ENCODE measurements around the gene SLC9A3. TPM values are rescaled to one million over a fixed set of nuclear protein-coding genes. Genes with fewer than 3 reads are reported as not detected.

Gene SLC9A3
- total RNA-seq, 1 experiment from 2014 or later = 0.85 TPM

DNA sequence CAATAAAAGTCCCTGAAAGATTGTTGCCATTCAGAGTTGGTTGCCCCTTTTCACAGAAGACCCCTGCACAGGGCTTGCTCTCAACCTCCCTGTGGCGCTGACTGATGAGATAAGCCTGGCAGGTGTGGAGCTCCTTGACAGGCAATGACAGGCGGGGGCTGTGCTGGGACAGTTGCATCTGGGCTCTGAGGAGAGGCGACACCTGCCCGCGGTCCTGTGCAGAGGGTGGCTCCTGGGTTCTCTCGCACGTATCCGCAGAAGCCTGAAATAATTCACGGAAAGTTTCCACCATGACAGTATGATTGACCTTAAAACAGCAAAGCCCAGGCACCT is 101.0 kb downstream of the SLC9A3 start:
- H3K4me1 Mint-ChIP-seq = peaks cover 7 to 8% of the 10 kb centered on the region in 2 experiments

More for the DNA sequence above, 101.0 kb downstream of the SLC9A3 start:
- WGBS (ENCODE audit: extremely low coverage, insufficient read length, low lambda C conversion rate) = no CpG with 5 or more reads among the region's 9 CpGs
- no peak overlapping the region for H3K27ac ChIP-seq (ENCODE audit: insufficient read length, low read depth, low read length)
- no peak overlapping the region for H3K4me3 Mint-ChIP-seq
- H3K27me3 ChIP-seq (ENCODE audit: insufficient read depth, low read length) = no peaks in the 10 kb centered on the region
- no peaks in the 10 kb centered on the region for H3K4me1 ChIP-seq (ENCODE audit: insufficient read depth, low read length)
- TF ChIP-seq, protein P1, sequence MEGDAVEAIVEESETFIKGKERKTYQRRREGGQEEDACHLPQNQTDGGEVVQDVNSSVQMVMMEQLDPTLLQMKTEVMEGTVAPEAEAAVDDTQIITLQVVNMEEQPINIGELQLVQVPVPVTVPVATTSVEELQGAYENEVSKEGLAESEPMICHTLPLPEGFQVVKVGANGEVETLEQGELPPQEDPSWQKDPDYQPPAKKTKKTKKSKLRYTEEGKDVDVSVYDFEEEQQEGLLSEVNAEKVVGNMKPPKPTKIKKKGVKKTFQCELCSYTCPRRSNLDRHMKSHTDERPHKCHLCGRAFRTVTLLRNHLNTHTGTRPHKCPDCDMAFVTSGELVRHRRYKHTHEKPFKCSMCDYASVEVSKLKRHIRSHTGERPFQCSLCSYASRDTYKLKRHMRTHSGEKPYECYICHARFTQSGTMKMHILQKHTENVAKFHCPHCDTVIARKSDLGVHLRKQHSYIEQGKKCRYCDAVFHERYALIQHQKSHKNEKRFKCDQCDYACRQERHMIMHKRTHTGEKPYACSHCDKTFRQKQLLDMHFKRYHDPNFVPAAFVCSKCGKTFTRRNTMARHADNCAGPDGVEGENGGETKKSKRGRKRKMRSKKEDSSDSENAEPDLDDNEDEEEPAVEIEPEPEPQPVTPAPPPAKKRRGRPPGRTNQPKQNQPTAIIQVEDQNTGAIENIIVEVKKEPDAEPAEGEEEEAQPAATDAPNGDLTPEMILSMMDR (conservative IDR thresholded peaks at IDR 0.05) = no peak
- no peak overlapping the region for H2BK15ac ChIP-seq (ENCODE audit: low read depth, low read length)
- H3K4ac ChIP-seq (ENCODE audit: low read depth, low read length) = no peak overlapping the region
- no peaks in the 10 kb centered on the region for H3K79me1 ChIP-seq (ENCODE audit: insufficient read depth, low read depth, low read length, poor library complexity, severe bottlenecking)
- H3K9ac ChIP-seq (ENCODE audit: extremely low read depth, insufficient read length, low read length) = no peak overlapping the region
- no peak overlapping the region for H3K27ac Mint-ChIP-seq
- no peak overlapping the region for H3K56ac ChIP-seq (ENCODE audit: insufficient read length, low read depth, low read length)
- H4K5ac ChIP-seq (ENCODE audit: insufficient read length, low read depth, low read length) = no peak overlapping the region
- no peaks in the 10 kb centered on the region for H4K20me1 ChIP-seq (ENCODE audit: control insufficient read depth, insufficient read depth, insufficient read length)
- H3K14ac ChIP-seq (ENCODE audit: insufficient read depth, low read length) = no peak overlapping the region
- H3K9me3 Mint-ChIP-seq = peaks cover 6 to 8% of the 10 kb centered on the region in 2 experiments; a peak in 2 of 5 replicates
- H3T11ph ChIP-seq (ENCODE audit: low read length) = no peak overlapping the region
- DNase-seq = no peak
- no peak overlapping the region for H3K18ac ChIP-seq (ENCODE audit: insufficient read length, low read depth, low read length)
- H3K9me3 ChIP-seq (ENCODE audit: control insufficient read depth, low read depth, low read length) = no peaks in the 10 kb centered on the region
- H4K8ac ChIP-seq (replicated peaks; ENCODE audit: insufficient read length, low read depth, low read length) = no peak overlapping the region
- no peak overlapping the region for H2BK12ac ChIP-seq (ENCODE audit: insufficient read length, low read depth, low read length)
- peaks cover 0 to 4% (median 0%) of the 10 kb centered on the region in 3 experiments; a peak in 1 of 7 replicates for H3K36me3 Mint-ChIP-seq (ENCODE audit: insufficient read depth in 1 of 3, low read depth in 3 of 3)
- H2AK5ac ChIP-seq (ENCODE audit: insufficient read length, low read length) = no peak overlapping the region
- no peak overlapping the region for H2AFZ ChIP-seq (ENCODE audit: low read length)
- H2BK120ac ChIP-seq (ENCODE audit: low read depth, low read length, poor library complexity, severe bottlenecking) = no peak overlapping the region
- H3K23me2 ChIP-seq (ENCODE audit: insufficient read length, low read depth, low read length, poor library complexity, severe bottlenecking) = no peaks in the 10 kb centered on the region
- no peak overlapping the region for H3K23ac ChIP-seq (ENCODE audit: insufficient read length, low read depth, low read length)
- no peak overlapping the region for H2BK20ac ChIP-seq (ENCODE audit: low read depth, low read length, poor library complexity, severe bottlenecking)
- H3K4me2 ChIP-seq (ENCODE audit: insufficient read depth, insufficient read length, low read length) = no peak overlapping the region
- no peak overlapping the region for H2BK5ac ChIP-seq (ENCODE audit: insufficient read length, low read length)
- H3K79me2 ChIP-seq (ENCODE audit: insufficient read depth, low read length) = no peaks in the 10 kb centered on the region
- H3K27me3 Mint-ChIP-seq (ENCODE audit: low read depth) = peaks cover 5% of the 10 kb centered on the region
- H4K91ac ChIP-seq (ENCODE audit: insufficient read length, low read depth, low read length) = no peak overlapping the region

Measured in H9 (cell line).